ENCODE results near the gene SERGEF.

DNA sequence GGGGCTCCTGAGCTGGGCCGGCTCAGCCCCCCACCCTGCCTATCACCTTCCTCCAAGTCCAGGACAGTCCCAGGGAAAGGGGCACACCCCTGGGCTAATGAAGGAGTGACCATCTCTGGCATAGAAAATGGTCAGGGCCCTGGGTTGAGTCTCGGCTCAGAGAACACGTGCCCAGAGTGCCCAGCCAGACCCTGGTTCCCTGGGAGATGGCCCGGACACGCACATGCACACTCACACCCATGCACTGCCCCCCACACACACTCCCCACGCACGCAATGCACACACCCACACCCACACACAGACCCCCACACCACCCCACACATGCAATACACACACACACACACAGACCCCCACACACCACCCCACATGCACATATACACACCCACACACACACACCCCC, 249.6 kb downstream of the SERGEF start:
- TF ChIP-seq, protein P1, sequence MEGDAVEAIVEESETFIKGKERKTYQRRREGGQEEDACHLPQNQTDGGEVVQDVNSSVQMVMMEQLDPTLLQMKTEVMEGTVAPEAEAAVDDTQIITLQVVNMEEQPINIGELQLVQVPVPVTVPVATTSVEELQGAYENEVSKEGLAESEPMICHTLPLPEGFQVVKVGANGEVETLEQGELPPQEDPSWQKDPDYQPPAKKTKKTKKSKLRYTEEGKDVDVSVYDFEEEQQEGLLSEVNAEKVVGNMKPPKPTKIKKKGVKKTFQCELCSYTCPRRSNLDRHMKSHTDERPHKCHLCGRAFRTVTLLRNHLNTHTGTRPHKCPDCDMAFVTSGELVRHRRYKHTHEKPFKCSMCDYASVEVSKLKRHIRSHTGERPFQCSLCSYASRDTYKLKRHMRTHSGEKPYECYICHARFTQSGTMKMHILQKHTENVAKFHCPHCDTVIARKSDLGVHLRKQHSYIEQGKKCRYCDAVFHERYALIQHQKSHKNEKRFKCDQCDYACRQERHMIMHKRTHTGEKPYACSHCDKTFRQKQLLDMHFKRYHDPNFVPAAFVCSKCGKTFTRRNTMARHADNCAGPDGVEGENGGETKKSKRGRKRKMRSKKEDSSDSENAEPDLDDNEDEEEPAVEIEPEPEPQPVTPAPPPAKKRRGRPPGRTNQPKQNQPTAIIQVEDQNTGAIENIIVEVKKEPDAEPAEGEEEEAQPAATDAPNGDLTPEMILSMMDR (IDR thresholded peaks at IDR 0.05 in 8 of 11, conservative IDR thresholded peaks at IDR 0.05 in 3 of 11): no peak
- no peak for TF ChIP-seq POLR2A (IDR thresholded peaks at IDR 0.05)
- no peak for TF ChIP-seq POLR2AphosphoS5 (IDR thresholded peaks at IDR 0.05)

All from spleen (tissue), 7 donors.